Common myeloid progenitor, CD34-positive (primary cell): ENCODE measurements around the gene FSD1.

Experiments
- CTCF ChIA-PET: fragments of 350-600 bp; sonication (Branson Sonifier 250); formaldehyde crosslinking; loops from one replicate; lab custom pipeline; 2021; ENCODE audit warnings: antibody characterized with exemption; lab: Charles Lee
- POLR2A ChIA-PET: fragments of 350-600 bp; sonication (Branson Sonifier 250); formaldehyde crosslinking; loops from one replicate; lab custom pipeline; 2021; ENCODE audit warnings: antibody characterized with exemption; lab: Charles Lee
- DNase-seq, 3 donors: peaks; one replicate each; pipeline versions ENCODE4 v3.0.0 to v3.0.0-alpha.2; 2013
- H3K27ac ChIP-seq, 2 experiments: 1 replicate in 1 of 2; 2 replicates in 1 of 2; pipeline ENCODE4 v1.7.0; 2013; ENCODE audit warnings: inconsistent platforms in 2 of 2, low read length in 2 of 2, mild to moderate bottlenecking in 2 of 2, low read depth in 1 of 2, moderate library complexity in 1 of 2; ENCODE audit not compliant: severe bottlenecking in 2 of 2, insufficient read depth in 1 of 2, poor library complexity in 1 of 2
- H3K27me3 ChIP-seq, 5 experiments: replicated peaks in 2 of 5; 1 replicate in 3 of 5; 2 replicates in 2 of 5; pipeline versions ENCODE4 v1.6.1 to v1.7.0; 2013; ENCODE audit warnings: low read length in 4 of 5, mild to moderate bottlenecking in 2 of 5, moderate library complexity in 2 of 5, inconsistent platforms in 1 of 5; ENCODE audit not compliant: insufficient read depth in 5 of 5, control insufficient read depth in 4 of 5
- H3K36me3 ChIP-seq, 4 experiments: 1 replicate in 2 of 4; 2 replicates in 2 of 4; pipeline versions ENCODE4 v1.6.1 to v1.7.0; 2013; ENCODE audit warnings: low read length in 3 of 4, control low read depth in 1 of 4, mild to moderate bottlenecking in 1 of 4; ENCODE audit not compliant: control insufficient read depth in 4 of 4, insufficient read depth in 4 of 4
- H3K4me1 ChIP-seq, 4 experiments: 1 replicate in 3 of 4; 2 replicates in 1 of 4; pipeline versions ENCODE4 v1.6.1 to v1.7.1; 2013; ENCODE audit warnings: low read length in 3 of 4, mild to moderate bottlenecking in 3 of 4, control low read depth in 1 of 4, inconsistent platforms in 1 of 4, moderate library complexity in 1 of 4; ENCODE audit not compliant: control insufficient read depth in 4 of 4, insufficient read depth in 4 of 4; ENCODE audit errors: control extremely low read depth in 1 of 4
- H3K4me3 ChIP-seq, 7 experiments: 1 replicate in 4 of 7; 2 replicates in 3 of 7; pipeline versions ENCODE4 v1.5.1 to v1.7.0; 2013; ENCODE audit warnings: mild to moderate bottlenecking in 7 of 7, low read length in 6 of 7, moderate library complexity in 6 of 7, inconsistent platforms in 2 of 7, low read depth in 2 of 7, control low read depth in 1 of 7; ENCODE audit not compliant: insufficient read depth in 4 of 7, control insufficient read depth in 1 of 7; ENCODE audit errors: extremely low read depth in 1 of 7
- H3K9me3 ChIP-seq, 5 experiments: 1 replicate in 4 of 5; 2 replicates in 1 of 5; pipeline versions ENCODE4 v1.6.1 to v1.7.1; 2013; ENCODE audit warnings: low read length in 4 of 5, mild to moderate bottlenecking in 2 of 5, inconsistent platforms in 1 of 5, low read depth in 1 of 5, moderate library complexity in 1 of 5; ENCODE audit not compliant: control insufficient read depth in 4 of 5, insufficient read depth in 2 of 5; ENCODE audit errors: control extremely low read depth in 1 of 5
- WGBS: methylation state at CpG from one replicate; pipeline ENCODE4 v1.1.5; 2013; ENCODE audit not compliant: insufficient coverage; 5-methylcytosine and 5-hydroxymethylcytosine counted together

The FSD1 gene

DNA sequence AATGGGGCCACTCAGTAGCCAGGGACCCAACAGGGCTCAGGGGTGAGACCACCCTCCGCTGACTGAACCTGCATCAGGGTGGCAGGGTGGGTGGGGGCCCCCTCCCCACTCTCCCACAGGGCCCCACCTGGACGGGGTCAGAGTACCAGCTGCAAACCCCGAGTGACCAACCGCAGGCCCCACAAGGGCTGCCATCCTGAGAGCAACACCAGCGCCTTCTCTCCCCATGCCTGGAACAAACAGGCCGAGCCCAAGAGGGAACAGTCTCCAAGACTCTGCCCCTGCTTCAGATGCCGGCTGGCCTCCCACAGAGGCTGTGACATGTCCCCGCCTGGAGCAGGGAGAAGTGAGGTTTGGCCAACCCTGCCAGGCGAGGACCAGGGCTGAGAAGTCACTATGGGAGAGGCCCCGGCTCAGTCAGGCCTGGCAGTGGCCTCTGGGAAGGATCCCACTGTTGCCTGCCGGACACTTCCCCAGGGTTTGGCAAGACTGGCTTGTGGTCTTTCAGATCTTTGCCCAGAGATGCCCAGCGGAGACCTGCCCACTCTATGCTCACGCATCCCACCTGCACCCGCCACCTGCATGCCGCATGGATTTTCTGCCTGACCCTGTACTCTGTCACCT lies 66.1 kb downstream of the FSD1 start:
- DNase-seq = no peak
- ChIA-PET CTCF (interaction anchor here (1.0 to 1.5 kb wide), 12 partner anchors 8 to 44 kb away, joined by 3 to 6 read pairs (median 4); no protein-coding TSS in a partner anchor), POLR2A (interaction anchor here (0.5 to 1.3 kb wide), 2 partner anchors 8 to 28 kb away, joined by 3 to 4 read pairs; no protein-coding TSS in a partner anchor)
- peak overlapping the region in 4 of 7 experiments; percentile 16 to 74 (median 45) for H3K4me3 ChIP-seq
- H3K9me3 ChIP-seq = no peaks in the 10 kb centered on the region
- H3K27ac ChIP-seq = no peak overlapping the region
- H3K4me1 ChIP-seq = peaks cover 0 to 72% (median 50%) of the 10 kb centered on the region in 4 experiments
- 94% methylated on average over 14 of the region's 15 CpGs for WGBS
- H3K36me3 ChIP-seq = peaks cover 3 to 31% (median 10%) of the 10 kb centered on the region in 4 experiments
- no peaks in the 10 kb centered on the region for H3K27me3 ChIP-seq

DNA sequence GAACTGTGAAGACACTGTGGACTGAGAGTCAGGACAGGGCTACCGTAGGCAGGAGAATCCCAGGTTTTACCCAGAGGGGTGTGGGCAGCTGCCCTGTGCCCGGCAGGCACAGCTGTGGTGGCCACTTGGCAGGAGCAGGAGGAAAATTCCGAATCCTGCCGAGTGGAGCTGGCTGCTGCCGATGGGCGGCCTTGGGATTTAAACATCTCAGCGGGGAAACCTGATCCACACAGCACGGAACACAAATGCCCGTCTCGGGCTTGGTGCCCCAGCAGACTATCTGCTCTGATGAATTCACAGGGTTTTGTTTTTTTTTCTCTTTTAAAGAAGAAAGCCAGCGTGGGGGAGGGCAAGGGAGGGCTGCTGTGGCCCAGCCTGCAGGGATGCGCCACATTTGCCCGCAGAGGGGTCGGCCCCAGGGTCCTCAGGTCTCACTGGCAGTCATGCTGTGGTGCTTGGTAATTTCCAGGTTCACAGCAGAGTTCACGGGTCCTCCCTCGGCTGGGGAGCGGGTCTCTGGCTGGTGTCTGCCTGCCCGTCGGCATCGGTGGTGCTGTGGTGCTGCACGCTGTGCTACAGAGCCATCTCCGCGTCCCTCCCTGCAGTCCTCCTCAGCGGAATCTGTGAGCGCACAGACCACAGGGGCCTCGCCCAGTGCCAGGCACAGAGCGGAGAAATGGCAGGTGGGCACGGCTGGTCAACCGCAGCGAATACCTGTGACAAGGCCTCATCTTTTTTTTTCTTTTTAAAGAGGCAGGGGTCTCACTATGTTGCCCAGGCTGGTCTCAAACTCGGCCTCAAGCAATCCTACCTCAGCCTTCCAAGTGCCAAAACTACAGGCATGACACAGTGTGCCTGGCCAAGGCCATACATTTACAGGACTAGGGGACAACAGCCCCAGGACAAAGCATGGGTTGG lies 67.1 kb downstream of the FSD1 start:
- Histone ChIP-seq H3K27me3 (no peaks in the 10 kb centered on the region), H3K27ac (no peak overlapping the region), H3K4me1 (peaks cover 0 to 82% (median 55%) of the 10 kb centered on the region in 4 experiments), H3K9me3 (no peaks in the 10 kb centered on the region), H3K4me3 (no peak overlapping the region), H3K36me3 (peaks cover 0 to 22% (median 5%) of the 10 kb centered on the region in 4 experiments)
- DNase-seq = no peak
- 98% methylated on average over 29 of the region's 31 CpGs for WGBS
- ChIA-PET CTCF (interaction anchor here (1.4 to 1.5 kb wide), 3 partner anchors 8 to 19 kb away, joined by 4 read pairs; no protein-coding TSS in a partner anchor), POLR2A (no interaction called here)

DNA sequence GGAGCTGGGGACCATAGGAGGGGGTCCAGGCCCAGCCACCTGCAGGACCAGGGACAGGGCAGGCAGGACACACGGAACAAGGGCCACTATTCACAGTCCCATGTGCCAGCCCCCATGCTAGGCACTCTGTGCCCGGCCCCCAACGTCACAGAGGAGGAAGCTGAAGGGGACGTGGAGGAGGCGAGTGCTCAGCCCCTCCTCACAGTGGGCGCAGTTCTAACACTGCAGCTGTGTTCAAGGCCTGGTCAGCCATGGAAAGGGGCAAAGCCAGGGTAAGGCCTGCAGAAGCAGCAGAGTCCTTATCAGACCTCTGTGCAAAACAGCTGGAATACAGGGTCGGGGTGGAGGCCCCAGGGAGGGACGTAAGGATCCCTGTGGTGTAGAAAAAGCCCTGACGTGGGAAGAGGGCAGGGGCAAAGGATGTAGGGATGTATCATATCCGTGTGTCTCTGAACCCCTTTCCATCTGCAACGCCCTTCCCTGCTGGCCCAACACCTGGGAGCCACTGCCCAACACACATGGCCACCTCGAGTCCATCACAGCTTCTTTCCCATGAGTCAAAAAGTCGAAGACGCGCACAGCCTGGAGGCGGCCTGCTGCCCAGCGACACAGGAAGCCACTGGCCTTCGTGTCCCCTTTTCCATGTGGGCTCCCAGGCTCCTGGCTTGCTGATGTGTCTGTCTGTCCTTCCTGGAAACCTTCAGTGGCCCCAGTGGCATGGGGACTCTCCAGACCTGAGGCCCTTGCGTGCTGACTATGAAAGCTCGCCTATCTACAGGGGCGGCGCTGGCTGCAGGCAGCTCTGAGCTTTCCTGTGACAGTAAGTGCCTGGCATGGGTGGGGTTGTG lies 68.0 kb downstream of the FSD1 start:
- H3K27ac ChIP-seq = peak overlapping the region in 1 of 2 experiments; percentile 32
- ChIA-PET POLR2A (no interaction called here), CTCF (interaction anchor here (1.5 kb wide), 1 partner anchor 9 kb away, joined by 4 read pairs; no protein-coding TSS in a partner anchor)
- 89% methylated on average over 19 of the region's 22 CpGs for WGBS
- H3K4me3 ChIP-seq = no peak overlapping the region
- H3K9me3 ChIP-seq = no peaks in the 10 kb centered on the region
- H3K27me3 ChIP-seq = no peaks in the 10 kb centered on the region
- DNase-seq = no peak
- peaks cover 0 to 84% (median 57%) of the 10 kb centered on the region in 4 experiments for H3K4me1 ChIP-seq
- peaks cover 0 to 14% (median 3%) of the 10 kb centered on the region in 4 experiments for H3K36me3 ChIP-seq

DNA sequence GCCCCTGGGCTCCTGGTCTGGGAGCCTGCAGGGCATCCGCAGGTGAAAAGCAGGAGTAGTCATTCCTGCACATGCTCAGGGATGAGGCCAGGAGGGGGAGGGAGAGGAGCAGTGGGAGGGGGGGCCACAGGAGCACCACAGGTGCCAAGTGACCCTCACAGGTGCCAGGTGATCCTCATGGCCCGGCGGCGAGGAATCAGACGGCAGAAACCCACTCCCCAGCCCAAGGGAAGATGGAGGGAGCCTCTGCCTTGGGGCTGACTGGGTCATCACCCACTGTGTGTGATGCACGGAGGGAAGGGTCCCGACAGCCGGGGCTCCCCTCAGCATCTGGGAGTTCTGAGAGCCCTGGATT lies 68.6 kb downstream of the FSD1 start:
- no peak for DNase-seq
- ChIA-PET CTCF (interaction anchor here (1.5 kb wide), 1 partner anchor 10 kb away, joined by 4 read pairs; no protein-coding TSS in a partner anchor), POLR2A (no interaction called here)
- Histone ChIP-seq H3K4me3 (no peak overlapping the region), H3K4me1 (peaks cover 0 to 84% (median 57%) of the 10 kb centered on the region in 4 experiments), H3K27ac (no peak overlapping the region), H3K36me3 (peaks cover 0 to 14% (median 5%) of the 10 kb centered on the region in 4 experiments), H3K9me3 (no peaks in the 10 kb centered on the region), H3K27me3 (no peaks in the 10 kb centered on the region)
- 92% methylated on average over 5 of the region's 8 CpGs for whole genome bisulfite sequencing
